ENCODE data around the gene TNK2.
"Not testable (repeated sequence)": the region's sequence is repeated elsewhere in the genome, so short reads cannot be mapped to it uniquely, and the experiment has no call there.

The TNK2 gene

GRCh38 chr3:195873281-195873887 lies 35.0 kb downstream of the TNK2 start:
- H3K9ac ChIP-seq (ENCODE audit: low read depth, low read length), result no peak overlapping the region
- H3K27me3 ChIP-seq (ENCODE audit: insufficient read depth, low read length, poor library complexity), result no peaks in the 10 kb centered on the region
- no peak overlapping the region for H3K4me2 ChIP-seq (ENCODE audit: insufficient read depth, low read length)
- peaks cover 39% of the 10 kb centered on the region for H3K36me3 ChIP-seq (ENCODE audit: insufficient read depth, low read length)
- no peaks in the 10 kb centered on the region for H3K9me3 ChIP-seq (ENCODE audit: insufficient read depth, low read length, severe bottlenecking)
- H3K27ac ChIP-seq (ENCODE audit: low read length), result no peak overlapping the region
- TF ChIP-seq, protein P1, sequence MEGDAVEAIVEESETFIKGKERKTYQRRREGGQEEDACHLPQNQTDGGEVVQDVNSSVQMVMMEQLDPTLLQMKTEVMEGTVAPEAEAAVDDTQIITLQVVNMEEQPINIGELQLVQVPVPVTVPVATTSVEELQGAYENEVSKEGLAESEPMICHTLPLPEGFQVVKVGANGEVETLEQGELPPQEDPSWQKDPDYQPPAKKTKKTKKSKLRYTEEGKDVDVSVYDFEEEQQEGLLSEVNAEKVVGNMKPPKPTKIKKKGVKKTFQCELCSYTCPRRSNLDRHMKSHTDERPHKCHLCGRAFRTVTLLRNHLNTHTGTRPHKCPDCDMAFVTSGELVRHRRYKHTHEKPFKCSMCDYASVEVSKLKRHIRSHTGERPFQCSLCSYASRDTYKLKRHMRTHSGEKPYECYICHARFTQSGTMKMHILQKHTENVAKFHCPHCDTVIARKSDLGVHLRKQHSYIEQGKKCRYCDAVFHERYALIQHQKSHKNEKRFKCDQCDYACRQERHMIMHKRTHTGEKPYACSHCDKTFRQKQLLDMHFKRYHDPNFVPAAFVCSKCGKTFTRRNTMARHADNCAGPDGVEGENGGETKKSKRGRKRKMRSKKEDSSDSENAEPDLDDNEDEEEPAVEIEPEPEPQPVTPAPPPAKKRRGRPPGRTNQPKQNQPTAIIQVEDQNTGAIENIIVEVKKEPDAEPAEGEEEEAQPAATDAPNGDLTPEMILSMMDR (IDR thresholded peaks at IDR 0.05; ENCODE audit: borderline replicate concordance, extremely low read depth, low read length, poor library complexity, severe bottlenecking), result no peak
- DNase-seq (no peak), ATAC-seq (ENCODE audit: insufficient read depth, low read depth) (no peak)
- H3K4me1 ChIP-seq (ENCODE audit: insufficient read depth, low read length), result no peaks in the 10 kb centered on the region
- H3K79me2 ChIP-seq (ENCODE audit: insufficient read depth, low read length), result no peaks in the 10 kb centered on the region
- no peak overlapping the region for H3K4me3 ChIP-seq (ENCODE audit: low read depth in 1 of 2, low read length in 2 of 2)
- H2AFZ ChIP-seq (ENCODE audit: low read depth, low read length), result no peak overlapping the region
- peaks cover 8% of the 10 kb centered on the region; the same call in 1 of the 2 replicates for H4K20me1 ChIP-seq (ENCODE audit: insufficient read depth, low read length)

GRCh38 chr3:195872800-195873199 lies 35.6 kb downstream of the TNK2 start:
- H3K9me3 ChIP-seq (ENCODE audit: insufficient read depth, low read length, severe bottlenecking), result no peaks in the 10 kb centered on the region
- TF ChIP-seq, protein P1 (IDR thresholded peaks at IDR 0.05; ENCODE audit: borderline replicate concordance, extremely low read depth, low read length, poor library complexity, severe bottlenecking), result no peak
- no peak for TF ChIP-seq EZH2 (IDR thresholded peaks at IDR 0.05; ENCODE audit: borderline replicate concordance, low read depth, low read length, severe bottlenecking)
- no peaks in the 10 kb centered on the region for H3K4me1 ChIP-seq (ENCODE audit: insufficient read depth, low read length)
- no peaks in the 10 kb centered on the region for H3K79me2 ChIP-seq (ENCODE audit: insufficient read depth, low read length)
- ATAC-seq (ENCODE audit: insufficient read depth, low read depth) (no peak), DNase-seq (no peak)
- no peak overlapping the region for H2AFZ ChIP-seq (ENCODE audit: low read depth, low read length)
- no peak overlapping the region for H3K9ac ChIP-seq (ENCODE audit: low read depth, low read length)
- H3K36me3 ChIP-seq (ENCODE audit: insufficient read depth, low read length), result peaks cover 35% of the 10 kb centered on the region
- H3K27ac ChIP-seq (ENCODE audit: low read length), result no peak overlapping the region
- no peaks in the 10 kb centered on the region for H3K27me3 ChIP-seq (ENCODE audit: insufficient read depth, low read length, poor library complexity)
- H4K20me1 ChIP-seq (ENCODE audit: insufficient read depth, low read length), result peaks cover 8% of the 10 kb centered on the region; the same call in 1 of the 2 replicates
- no peak overlapping the region for H3K4me3 ChIP-seq (ENCODE audit: low read depth in 1 of 2, low read length in 2 of 2)
- no peak overlapping the region for H3K4me2 ChIP-seq (ENCODE audit: insufficient read depth, low read length)

DNA sequence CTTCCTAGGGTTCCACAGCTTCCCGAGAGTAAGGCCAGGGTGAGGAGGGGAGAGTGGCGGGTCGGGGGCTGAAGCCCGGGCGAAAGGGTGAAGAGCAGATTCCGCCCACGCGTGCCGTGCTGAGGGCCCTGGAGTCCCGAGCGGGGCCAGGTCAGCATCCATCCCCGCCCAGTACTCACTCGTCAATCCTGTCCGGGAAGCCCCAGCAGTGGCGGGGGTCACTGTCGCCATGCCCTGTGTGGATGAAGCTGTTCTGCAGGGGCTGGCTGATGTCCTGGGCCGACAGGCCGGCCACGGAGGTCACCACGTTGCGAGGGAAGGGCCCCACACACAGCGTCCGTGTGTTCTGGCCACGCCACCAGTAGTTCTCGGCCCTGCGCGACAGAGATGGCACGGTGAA lies 36.3 kb downstream of the TNK2 start:
- no peaks in the 10 kb centered on the region for H3K9me3 ChIP-seq (ENCODE audit: insufficient read depth, low read length, severe bottlenecking)
- no peaks in the 10 kb centered on the region for H3K4me1 ChIP-seq (ENCODE audit: insufficient read depth, low read length)
- H3K36me3 ChIP-seq (ENCODE audit: insufficient read depth, low read length), result peaks cover 33% of the 10 kb centered on the region
- H3K9ac ChIP-seq (ENCODE audit: low read depth, low read length), result no peak overlapping the region
- no peak overlapping the region for H3K27ac ChIP-seq (ENCODE audit: low read length)
- no peaks in the 10 kb centered on the region for H3K79me2 ChIP-seq (ENCODE audit: insufficient read depth, low read length)
- H2AFZ ChIP-seq (ENCODE audit: low read depth, low read length), result no peak overlapping the region
- 0 out of 2 replicates have a peak, but pooled peaks cover 4% of the 10 kb centered on the region for H4K20me1 ChIP-seq (ENCODE audit: insufficient read depth, low read length)
- H3K4me3 ChIP-seq (ENCODE audit: low read depth in 1 of 2, low read length in 2 of 2), result no peak overlapping the region
- DNase-seq (no peak), ATAC-seq (ENCODE audit: insufficient read depth, low read depth) (no peak)
- no peaks in the 10 kb centered on the region for H3K27me3 ChIP-seq (ENCODE audit: insufficient read depth, low read length, poor library complexity)
- no peak overlapping the region for H3K4me2 ChIP-seq (ENCODE audit: insufficient read depth, low read length)
- no peak for TF ChIP-seq EZH2 (IDR thresholded peaks at IDR 0.05; ENCODE audit: borderline replicate concordance, low read depth, low read length, severe bottlenecking)
- TF ChIP-seq, protein P1 (IDR thresholded peaks at IDR 0.05; ENCODE audit: borderline replicate concordance, extremely low read depth, low read length, poor library complexity, severe bottlenecking), result no peak

GRCh38 chr3:195871686-195872085 lies 36.7 kb downstream of the TNK2 start:
- not testable (repeated sequence) for H3K4me2 ChIP-seq (ENCODE audit: insufficient read depth, low read length); DNase-seq; H3K79me2 ChIP-seq (ENCODE audit: insufficient read depth, low read length); H3K9ac ChIP-seq (ENCODE audit: low read depth, low read length); H3K27ac ChIP-seq (ENCODE audit: low read length); ATAC-seq (ENCODE audit: insufficient read depth, low read depth); H3K27me3 ChIP-seq (ENCODE audit: insufficient read depth, low read length, poor library complexity); H3K9me3 ChIP-seq (ENCODE audit: insufficient read depth, low read length, severe bottlenecking); H2AFZ ChIP-seq (ENCODE audit: low read depth, low read length); H4K20me1 ChIP-seq (ENCODE audit: insufficient read depth, low read length); H3K4me3 ChIP-seq (ENCODE audit: low read depth in 1 of 2, low read length in 2 of 2); H3K4me1 ChIP-seq (ENCODE audit: insufficient read depth, low read length)
- H3K36me3 ChIP-seq (ENCODE audit: insufficient read depth, low read length), result peaks cover 33% of the 10 kb centered on the region

Measured in DND-41 (cell line).